Stimulated activated CD4-positive, alpha-beta T cell treated with anti-CD3 and anti-CD28 coated beads, Interleukin-2, amount 100 ng/mL, for 48 hours (primary cell): ENCODE measurements around the gene EQTN.

ENCODE experiments used
- DNase-seq, 2 donors: peaks; one replicate each; pipeline ENCODE4 v3.0.0-alpha.2; 2020

The EQTN gene

DNA sequence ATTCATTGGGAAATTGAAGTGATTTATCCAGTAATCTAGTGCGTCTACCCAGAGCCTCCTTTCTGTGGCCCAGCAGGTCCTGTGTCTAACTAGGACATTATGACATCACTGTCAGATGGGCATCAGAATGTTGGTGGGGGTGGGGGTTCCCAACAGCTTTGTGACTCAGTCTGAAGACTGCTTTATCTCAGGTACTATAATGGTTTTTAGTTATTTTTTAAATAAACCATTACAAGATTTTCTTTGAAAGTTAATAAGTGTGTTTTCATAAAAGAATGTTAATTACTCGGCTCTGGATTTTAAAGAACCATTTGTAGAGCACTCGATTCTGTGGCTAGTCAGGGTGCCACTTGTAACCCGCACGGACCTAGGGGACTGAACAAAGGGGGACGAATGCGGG lies at the start of gene EQTN:
Gene EQTN, minus strand, starts transcription at position 101 of the 400 bp plus-strand sequence. Its CDS starts 95 bp downstream, at position 6.
- DNase-seq, result no peak

DNA sequence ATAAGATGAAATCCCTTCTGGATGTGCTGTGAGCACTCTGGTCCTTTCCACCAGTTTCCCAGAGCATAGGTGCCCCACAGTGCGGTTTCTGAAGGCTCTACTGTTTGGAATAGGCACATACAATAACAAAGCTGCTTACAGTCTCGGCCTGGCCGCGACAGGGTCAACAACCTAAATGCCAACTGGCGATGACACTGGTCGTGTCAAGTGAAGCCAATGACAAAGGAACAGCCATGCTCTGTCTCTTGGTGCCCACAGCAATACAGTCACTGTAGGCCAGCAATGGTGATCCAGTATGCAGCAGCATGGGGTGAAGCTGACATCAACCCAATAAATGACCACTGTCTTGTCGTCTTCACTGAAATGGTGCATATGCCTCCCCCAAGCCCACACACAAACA lies 47.8 kb upstream of the EQTN start:
- no peak for DNase-seq

DNA sequence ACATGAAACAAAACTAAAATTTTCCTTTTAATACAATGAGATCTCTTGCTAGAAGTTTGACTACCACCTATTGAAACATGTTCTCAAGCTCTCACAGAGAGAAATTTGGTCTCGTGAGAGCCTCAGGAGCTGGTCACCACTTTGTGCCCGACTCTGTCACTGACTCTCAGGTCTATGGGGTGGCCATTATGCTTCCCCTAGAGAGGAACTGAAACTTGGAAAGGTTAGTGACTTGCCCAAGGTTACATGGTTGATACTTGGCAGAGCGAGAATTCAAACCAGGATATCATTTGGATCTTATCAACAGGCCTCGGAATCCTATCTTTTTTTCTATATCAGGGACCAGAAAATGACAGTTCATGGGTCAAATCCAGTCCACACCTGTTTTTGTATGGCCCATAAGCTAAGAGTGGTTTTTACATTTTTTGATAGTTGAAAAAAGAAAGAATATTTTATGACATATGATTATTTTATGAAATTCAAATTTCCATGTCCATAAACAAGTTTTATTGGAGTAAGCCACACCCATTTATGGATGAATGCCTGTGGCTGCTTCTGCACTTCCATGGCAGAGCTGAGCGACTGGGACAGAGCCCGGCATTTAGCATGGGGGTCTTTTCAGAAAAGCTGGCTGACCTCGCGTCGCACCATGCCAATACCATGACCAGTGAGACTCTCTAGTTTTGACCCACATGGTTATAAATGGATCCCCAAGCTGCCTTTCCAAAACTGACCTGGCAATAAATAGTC lies 44.8 kb upstream of the EQTN start:
- DNase-seq, result no peak

DNA sequence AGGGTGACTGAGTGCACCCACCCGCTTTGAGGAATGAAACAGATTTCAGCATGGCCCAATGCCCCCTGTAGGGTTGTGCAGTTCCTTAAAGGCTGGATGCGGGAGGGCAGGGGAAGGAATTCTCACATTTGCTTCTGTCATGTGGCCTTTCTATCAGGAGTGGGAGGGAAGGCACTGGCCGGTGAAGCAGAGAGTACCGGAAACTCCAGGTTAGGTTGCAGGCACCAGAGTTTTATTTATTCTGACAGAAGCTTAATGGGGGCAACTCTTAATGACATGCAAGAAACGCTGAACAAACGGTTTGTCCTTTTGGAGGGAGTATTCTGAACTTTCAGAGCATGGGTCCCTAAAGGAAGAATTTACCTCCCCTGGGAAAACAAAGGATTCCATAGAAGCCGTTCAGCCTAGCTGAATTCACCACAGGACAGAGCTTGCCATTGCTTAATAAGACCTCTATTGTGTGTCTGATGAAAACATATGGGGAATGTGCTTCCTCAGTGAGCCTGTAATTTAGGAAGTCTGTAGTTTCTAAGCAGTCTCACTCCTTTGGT lies 44.1 kb upstream of the EQTN start:
- no peak for DNase-seq

DNA sequence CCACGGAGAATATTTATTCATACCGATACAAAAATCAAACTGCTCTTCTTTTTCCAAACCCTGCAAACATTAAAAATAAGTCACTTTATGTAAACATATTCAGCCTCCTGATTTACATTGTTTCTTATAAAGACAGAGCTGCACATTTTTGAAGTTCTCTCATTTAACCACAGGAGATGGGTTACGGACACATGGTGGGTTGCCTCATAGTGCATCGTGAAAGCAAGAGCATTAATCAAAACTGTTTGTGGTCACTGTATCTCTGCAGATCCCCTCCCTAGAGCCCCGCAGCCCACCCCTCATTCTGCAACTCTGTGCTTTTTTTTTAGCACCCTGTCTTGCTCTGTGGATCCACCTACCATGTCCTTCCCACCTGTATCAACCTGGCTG lies 43.3 kb upstream of the EQTN start:
- no peak for DNase-seq

DNA sequence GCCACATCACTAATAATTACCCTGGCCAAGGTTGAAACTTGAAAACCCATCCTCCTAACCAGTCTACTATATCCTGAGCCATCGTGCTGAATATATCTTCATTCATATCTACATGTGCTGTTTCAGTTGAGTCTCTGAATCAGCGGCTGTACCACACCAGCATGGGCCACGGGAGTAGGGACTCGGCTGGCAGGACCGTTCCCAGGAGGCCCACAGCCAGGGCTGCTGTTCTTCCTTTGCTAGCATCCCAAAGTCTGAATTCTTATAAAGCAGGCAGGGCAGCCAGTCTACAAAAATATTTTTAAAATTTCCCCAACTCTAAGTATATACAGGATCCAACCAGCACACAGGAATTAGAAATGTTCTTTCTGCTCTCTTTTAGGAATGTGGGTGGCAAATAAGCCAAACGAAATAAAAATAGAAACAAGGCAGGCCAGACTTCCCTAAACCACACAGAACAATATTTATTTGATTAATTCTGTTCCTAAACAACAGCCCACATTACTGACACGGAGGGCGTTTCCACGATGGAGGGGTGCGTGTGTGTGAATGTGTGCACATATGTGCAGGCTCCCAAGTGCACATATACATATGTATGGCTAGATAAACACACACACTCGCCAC lies 42.8 kb upstream of the EQTN start:
- DNase-seq, result no peak

DNA sequence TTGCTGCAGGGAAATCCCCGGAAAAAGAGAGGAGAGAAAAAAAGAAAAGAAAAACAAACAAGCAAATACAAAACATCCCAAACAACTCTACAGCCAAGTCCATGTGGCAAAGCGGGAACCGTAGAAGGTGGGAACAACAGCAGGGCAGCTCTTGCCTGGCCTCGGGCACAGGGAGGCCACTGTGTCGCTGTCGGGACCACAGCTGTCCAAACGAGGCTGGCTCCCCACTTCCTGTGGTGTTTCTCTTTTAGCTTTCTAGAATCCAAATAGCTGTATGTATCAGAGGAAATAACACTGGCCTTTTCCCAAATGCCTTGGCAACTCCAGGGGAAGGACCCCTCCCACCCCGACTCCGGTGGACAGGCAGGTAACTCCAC lies 41.6 kb upstream of the EQTN start:
- DNase-seq, result no peak

DNA sequence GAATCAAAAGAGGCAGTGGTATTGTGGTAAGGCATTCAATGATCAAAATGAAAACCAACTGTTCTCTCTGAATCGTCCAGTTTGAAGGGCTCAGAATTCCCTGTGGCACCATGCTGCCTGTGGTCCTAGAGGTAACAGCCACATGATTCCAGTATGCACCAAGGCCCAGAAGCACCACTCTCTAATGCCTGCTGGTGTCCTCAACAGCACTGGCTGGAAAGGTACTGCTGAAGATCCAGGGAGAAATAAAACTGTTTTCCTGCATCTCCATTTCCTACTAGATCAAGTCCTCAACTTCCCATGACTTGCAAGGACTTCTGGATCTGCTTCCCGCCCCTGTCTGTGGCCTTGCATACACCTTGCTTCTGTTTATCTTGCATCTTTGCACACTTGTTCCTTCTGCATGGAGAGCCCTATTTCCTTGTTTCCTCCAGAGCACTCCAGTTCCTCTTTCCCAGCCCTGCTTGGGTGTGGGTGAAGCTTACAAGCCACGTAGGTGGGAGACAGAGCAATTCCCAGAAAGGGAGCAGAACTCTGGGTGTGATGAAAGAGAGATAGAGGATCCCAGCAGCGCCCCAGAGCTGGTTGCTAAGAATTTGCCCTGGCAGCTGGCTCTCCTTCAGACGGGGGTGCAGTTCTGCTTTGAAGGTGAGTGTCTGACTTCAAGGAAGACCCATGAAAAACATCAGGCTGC lies 41.0 kb upstream of the EQTN start:
- DNase-seq, result no peak

DNA sequence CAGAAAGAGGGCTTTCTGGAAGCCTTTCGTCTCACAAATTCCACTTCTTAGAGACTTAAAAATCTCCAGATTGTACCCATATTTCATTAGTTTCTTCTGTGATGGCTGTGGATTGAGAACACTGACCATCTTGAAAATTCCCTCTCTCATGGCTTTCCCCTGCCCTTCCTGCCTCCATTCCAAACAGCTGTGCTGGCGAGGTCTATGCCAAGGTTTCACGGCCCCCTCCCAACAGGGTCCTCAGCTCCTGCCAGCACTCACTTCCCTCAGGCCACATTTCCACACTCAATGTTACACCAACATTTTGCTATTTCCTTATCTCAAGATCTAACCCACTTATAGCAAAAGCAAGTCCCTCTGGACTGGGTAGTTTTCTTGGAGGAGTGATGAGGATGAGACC lies 40.3 kb upstream of the EQTN start:
- DNase-seq, result no peak

DNA sequence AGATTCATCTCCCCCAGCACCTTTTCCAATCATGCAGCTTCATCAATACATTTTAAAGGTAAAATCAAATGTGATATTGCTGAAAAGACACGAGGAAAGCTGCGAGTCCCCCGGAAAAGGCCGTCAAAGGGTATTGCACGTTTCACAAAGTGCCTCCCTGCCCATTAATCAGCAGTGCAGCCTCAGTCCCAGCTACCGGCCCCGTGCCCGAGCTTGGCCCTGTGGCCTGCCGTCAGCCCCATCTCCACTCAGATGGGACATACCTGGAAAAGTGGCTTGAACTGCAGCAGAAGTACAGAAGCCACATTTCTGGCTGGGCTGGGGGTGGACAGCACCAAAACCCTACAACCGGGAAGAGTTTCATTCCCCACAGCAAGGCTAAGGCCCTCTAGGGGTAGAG lies 39.9 kb upstream of the EQTN start:
- DNase-seq, result no peak

DNA sequence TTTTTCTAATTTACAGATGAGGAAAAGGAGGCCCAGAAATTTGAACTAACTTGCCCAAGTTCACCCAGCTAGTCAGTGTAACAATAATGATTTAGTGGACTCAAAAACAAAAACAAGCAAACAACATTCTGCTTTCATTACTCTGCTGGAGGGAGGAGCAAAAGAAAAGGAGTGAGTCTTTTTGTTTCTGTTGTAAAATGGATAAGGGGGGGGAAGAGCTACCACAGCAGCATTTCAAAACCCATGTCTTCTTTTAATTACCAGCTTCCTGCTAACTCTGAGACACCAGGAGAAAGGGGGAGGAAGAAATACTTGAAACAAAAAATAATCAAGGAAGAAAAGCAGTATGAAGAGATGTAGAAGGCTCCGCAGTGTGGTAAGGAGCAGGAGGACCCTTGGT lies 39.2 kb upstream of the EQTN start:
- no peak for DNase-seq

DNA sequence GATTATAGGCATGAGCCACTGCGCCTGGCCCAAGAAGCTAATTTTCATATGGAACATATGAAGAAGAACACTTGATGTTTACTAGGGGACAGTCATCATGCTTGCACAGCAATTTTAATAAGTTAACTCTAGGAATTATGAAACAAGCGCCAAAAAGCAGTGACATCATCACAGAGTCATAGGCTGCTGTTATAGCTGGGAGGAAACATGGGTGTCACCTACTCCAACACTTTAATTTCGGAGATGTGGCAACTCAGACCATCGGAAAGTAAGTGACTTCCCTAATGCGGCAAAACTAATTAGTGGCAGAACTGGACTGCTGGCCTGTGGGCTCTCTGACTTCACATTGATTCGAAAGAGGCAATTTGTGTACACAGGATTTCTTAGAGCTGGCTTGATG lies 38.1 kb upstream of the EQTN start:
- no peak for DNase-seq

DNA sequence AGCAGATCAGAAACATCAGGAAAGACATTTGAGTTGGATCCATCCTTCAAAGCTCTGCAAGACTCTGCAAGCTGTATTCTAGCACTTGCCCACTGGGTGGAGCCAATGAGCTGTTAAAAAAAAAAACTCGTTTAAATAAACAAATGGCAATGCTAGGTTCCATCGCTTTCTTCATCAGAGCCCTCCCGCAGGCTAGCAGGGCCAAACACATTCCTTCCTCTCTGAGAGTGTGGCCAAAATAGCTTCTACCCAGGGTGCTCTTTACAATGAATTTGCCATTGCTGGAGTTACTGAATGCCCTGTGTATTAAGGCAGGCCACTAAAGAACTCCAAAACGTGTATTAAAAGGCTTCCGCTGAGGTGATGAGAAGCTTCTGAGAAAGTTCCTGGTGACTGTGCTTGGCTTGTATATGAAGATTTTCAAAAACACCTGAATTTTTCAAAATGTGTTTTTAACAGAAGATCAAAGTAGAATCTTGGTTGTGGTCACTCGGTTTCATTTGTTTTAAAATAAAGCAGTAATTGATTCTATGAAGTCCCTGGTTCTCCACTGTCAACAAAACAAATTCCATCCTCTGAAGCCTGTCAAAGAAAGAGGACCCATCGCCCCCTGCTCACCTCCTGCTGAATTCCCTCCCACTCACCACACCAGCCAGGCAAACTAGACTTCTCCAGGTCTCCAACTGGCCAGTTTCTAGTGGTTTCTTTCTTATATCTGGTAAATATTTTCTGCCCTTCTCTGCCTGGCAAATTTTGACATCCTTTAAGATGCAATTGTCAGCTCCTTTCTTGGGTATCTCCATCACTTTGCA lies 36.5 kb upstream of the EQTN start:
- DNase-seq, result peak; percentile 42 to 47

DNA sequence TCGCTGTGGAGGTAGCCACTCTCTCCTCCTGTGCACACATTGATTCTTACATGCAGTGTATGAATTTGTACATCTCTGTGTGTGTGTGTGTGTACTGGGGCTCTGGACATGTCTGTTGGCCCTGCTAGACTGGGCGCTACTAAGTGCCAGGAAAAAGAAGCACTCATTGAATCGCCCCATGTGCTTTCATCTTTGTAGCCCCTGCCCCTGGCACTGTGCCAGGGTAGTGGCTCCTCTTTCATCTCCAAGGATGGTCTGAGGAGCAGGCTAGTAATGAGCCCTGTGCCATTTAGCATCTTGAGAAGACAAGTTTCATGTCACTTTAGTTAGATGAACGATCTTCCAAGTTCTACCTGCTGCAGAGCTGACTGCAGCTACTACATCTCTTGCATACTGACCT lies 34.4 kb upstream of the EQTN start:
- no peak for DNase-seq

DNA sequence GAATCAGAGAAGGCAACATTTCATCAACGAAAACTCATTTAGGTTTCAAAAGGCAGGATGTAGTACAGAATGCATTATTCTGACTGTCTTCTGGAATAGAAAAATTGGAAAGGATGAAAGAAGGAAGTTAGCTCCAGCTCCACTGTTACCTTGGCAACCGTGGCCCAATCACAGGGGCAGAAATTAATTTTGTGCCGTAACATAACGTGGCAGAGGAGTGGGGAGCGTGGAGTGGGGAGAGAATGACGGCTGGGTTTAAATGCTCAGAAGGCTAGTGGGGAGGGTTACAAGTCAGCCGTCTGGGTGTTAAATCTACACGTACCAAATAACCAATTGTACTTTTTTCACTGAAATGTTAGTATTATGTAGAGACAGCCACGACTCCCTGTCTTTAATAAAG lies 32.3 kb upstream of the EQTN start:
- DNase-seq, result no peak

DNA sequence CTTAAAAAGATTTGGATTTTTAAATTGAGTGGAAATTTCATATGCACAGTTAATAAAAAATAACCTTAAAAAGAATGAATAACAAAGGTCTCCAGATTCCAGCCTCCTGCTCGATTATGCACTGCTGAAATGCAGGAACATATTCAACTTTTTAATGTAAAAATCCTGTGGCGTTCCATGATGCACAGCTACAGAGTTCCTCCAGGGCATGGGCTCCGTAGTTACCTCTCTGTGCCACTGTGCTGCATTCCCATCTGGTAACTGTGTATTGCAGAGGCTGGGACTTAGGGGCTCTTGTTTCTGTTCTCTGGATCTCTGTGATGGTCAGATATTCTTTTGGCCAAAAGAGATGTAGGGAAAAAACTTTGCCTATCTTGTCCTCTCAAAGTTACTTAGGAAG lies 31.5 kb upstream of the EQTN start:
- no peak for DNase-seq

DNA sequence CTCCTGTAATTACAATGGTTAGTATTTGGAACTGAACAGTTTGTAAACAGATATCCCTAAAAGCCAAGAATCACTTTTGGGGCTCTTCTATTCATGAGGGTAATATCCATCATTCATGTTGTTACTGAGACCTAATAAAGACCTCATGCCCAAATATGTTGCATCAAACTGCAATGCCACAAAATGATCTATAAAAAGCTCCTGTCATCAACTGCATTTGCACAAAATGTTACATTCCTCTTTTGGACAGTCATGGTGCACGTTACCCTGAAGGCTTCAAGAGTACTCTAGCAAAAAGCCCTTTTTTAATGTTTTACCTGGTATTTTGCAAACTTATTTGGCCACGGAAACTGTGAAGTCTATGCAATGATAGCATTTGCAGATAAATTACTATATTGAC lies 14.2 kb upstream of the EQTN start:
- DNase-seq, result no peak

DNA sequence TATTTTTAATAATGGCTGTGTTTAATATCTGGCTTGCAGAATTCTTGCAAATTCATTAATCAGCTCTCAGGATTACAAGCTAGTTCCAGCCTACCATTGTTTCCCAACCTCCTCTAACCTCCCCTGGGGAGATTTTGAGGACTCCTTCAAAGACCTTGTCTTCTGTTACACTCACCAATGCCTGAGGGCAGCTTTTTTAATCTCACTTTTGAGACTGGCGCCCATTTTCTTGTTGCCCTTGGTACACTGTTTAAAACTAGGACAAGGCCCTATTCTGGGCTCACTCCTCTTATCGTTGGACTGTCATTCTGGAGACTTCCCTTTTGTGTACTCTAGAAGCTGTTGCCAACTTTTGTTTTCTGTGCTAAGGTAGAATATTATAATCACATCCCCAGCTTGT lies 13.6 kb upstream of the EQTN start:
- no peak for DNase-seq

DNA sequence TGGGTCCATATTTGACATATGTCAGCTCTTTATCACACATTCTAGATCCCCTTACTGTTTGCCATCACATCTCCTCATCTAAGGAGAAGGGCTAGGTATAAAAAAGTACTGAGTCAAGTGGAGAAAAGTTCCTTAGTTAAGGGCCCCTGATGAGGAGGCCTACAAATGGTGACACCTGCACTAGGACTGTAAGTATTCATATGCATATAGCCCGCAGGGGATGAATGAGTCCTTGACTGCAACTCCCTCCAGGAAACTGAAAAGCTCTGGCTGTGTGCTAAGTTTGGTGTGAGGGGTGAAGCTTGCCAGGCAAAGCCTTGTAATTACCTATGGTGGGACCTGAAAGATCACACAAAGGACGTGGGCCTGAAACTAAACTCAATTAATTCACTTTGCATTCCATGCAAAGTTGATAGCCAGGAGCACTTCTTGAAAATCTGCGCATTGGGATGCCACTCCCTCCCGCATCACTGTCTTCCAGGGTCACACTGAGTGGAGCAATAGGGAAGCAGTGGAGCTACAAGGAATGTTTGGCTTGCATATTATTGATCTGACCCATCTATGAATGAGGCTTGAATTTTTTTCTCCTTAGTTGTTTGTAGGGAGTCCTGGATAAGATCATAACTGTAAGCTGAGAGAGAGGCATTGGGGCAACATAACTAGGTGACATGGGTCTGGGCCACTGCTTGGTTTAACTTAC lies 11.9 kb upstream of the EQTN start:
- no peak for DNase-seq

DNA sequence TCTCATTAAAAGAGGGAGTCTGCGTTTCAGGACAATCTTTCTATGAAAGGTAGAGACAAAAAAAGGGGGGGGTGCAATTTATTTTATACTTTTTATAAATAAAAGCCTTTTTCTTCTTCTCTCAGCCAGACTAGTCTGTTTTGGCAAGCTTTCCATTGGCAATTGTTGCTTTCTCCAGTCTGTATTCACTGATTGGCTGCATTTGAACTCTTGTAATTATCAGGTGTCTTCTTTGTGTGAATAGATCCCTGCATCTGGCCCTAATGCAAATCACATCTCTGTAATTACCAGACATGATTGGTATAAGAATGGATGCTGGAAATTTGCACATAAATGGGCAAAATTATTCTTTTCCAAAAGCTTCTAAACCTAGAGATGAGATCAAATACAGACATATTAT lies 7.6 kb upstream of the EQTN start:
- no peak for DNase-seq

DNA sequence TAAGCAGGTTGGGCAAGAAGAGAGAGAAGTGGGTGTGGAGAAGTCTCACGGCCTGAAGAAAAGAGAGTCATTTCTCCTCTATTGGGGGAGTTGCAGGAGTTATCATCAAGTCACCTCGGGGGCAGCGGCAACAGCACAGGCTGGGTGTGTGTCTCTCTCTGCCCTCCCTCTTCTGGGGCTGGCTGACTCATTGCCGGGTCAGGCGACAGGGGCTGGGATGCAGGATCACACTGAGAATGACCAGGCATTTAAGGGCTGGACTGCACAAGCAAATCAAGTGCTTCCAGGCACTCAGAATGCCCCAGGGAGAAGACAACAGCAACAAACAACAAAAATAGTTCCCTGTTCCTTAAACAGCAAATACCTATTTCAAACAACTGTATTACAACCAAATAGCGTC lies 6.3 kb upstream of the EQTN start:
- no peak for DNase-seq

DNA sequence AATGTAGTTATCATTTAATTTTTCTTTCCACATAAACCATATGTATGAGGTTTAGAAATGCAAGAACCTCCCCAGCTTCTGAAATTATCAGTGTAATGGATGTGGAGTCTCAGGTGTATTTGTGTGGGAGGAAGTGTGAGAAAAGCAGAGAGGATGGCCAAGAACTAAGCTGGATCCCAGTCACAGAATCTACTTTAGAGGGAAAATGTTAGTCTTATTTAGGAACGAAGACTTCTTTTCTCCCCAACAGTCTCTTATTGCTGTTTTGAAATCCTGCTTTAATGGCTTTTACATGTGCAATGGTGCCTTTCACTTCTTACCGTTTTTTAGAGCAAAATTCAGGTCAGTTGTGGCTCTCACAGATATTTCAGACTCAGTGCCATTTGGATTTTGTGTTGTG lies 3.0 kb downstream of the EQTN start:
- DNase-seq, result no peak
